ENCODE data around the gene FYN. TPM values are rescaled to one million over a fixed set of nuclear protein-coding genes. Genes with fewer than 3 reads are reported as not detected.

Gene FYN
- polyA plus RNA-seq, 1 donor (not counting 4 experiments of a cell fraction or from before 2014, with no cell fraction given) = 24.7 TPM

DNA sequence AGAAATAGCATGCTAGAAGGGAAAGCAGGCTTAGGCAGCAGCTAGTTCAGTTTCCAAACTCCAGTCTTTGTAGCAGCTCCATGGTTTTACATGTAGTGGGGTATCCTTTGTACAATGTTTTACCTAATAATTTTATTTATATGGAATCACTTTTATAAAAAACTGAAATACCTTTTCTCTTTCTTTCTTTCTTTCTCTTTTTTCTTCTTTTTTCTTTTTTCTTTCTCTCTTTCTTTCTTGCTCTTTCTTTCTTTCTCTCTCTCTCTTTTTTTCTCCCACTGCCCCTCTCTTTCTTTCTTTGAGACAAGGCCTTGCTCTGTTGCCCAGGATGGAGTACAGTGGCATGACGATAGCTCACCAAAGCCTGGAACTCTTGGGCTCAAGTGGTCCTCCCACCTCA lies 41.4 kb upstream of the FYN start:
- no peak overlapping the region for H3K4me3 ChIP-seq (ENCODE audit: control insufficient read depth in 2 of 3, extremely low read depth in 1 of 3, insufficient read depth in 2 of 3, low read depth in 1 of 3, low read length in 3 of 3)
- DNase-seq (ENCODE audit: low read depth, low spot score) (no peak), FAIRE-seq (no peak)
- no peak overlapping the region for H3K27ac ChIP-seq (ENCODE audit: control insufficient read depth, insufficient read depth, low read length)
- no peaks in the 10 kb centered on the region for H3K9me3 ChIP-seq (ENCODE audit: control insufficient read depth, low read depth, low read length)
- H3K27me3 ChIP-seq (ENCODE audit: control insufficient read depth, extremely low read depth, insufficient read depth, low read length) = no peaks in the 10 kb centered on the region
- no peak for TF ChIP-seq EZH2 (IDR thresholded peaks at IDR 0.05; ENCODE audit: low read length)
- TF ChIP-seq, protein P1, sequence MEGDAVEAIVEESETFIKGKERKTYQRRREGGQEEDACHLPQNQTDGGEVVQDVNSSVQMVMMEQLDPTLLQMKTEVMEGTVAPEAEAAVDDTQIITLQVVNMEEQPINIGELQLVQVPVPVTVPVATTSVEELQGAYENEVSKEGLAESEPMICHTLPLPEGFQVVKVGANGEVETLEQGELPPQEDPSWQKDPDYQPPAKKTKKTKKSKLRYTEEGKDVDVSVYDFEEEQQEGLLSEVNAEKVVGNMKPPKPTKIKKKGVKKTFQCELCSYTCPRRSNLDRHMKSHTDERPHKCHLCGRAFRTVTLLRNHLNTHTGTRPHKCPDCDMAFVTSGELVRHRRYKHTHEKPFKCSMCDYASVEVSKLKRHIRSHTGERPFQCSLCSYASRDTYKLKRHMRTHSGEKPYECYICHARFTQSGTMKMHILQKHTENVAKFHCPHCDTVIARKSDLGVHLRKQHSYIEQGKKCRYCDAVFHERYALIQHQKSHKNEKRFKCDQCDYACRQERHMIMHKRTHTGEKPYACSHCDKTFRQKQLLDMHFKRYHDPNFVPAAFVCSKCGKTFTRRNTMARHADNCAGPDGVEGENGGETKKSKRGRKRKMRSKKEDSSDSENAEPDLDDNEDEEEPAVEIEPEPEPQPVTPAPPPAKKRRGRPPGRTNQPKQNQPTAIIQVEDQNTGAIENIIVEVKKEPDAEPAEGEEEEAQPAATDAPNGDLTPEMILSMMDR (optimal IDR thresholded peaks at IDR 0.05 in 1 of 3, IDR thresholded peaks at IDR 0.05 in 1 of 3, conservative IDR thresholded peaks at IDR 0.05 in 1 of 3; ENCODE audit: extremely low read depth in 1 of 3, insufficient read depth in 2 of 3, low read length in 3 of 3) = no peak
- dilution Hi-C loops (cut with MboI; ENCODE audit: extremely low pct_ligation_motif_present, low sequenced_read_pairs) = no loop called here
- no peaks in the 10 kb centered on the region for H4K20me1 ChIP-seq (ENCODE audit: control insufficient read depth, extremely low read depth, insufficient read depth, low read length)
- no peaks in the 10 kb centered on the region for H3K36me3 ChIP-seq (ENCODE audit: control insufficient read depth in 2 of 2, extremely low read depth in 1 of 2, insufficient read depth in 2 of 2, low read length in 2 of 2)
- H3K4me1 ChIP-seq (ENCODE audit: control insufficient read depth, extremely low read depth, insufficient read depth, low read length) = peaks cover 12% of the 10 kb centered on the region
- H2AFZ ChIP-seq (ENCODE audit: control insufficient read depth, low read length) = no peak overlapping the region
- H3K4me2 ChIP-seq (ENCODE audit: control insufficient read depth, extremely low read depth, insufficient read depth, low read depth, low read length) = no peak overlapping the region
- no peaks in the 10 kb centered on the region for H3K79me2 ChIP-seq (ENCODE audit: control insufficient read depth, insufficient read depth, low read length)
- no peak overlapping the region for H3K9ac ChIP-seq (ENCODE audit: control insufficient read depth, extremely low read depth, insufficient read depth, low read length)
- H3K9me1 ChIP-seq (ENCODE audit: control insufficient read depth, extremely low read depth, insufficient read depth, low read length) = no peaks in the 10 kb centered on the region

GRCh38 chr6:111912904-111913303 lies 39.7 kb upstream of the FYN start:
- Histone ChIP-seq H3K79me2 (ENCODE audit: control insufficient read depth, insufficient read depth, low read length) (no peaks in the 10 kb centered on the region), H3K9ac (ENCODE audit: control insufficient read depth, extremely low read depth, insufficient read depth, low read length) (no peak overlapping the region), H3K4me1 (ENCODE audit: control insufficient read depth, extremely low read depth, insufficient read depth, low read length) (peaks cover 11% of the 10 kb centered on the region), H3K9me3 (ENCODE audit: control insufficient read depth, low read depth, low read length) (no peaks in the 10 kb centered on the region), H3K36me3 (ENCODE audit: control insufficient read depth in 2 of 2, extremely low read depth in 1 of 2, insufficient read depth in 2 of 2, low read length in 2 of 2) (no peaks in the 10 kb centered on the region), H4K20me1 (ENCODE audit: control insufficient read depth, extremely low read depth, insufficient read depth, low read length) (no peaks in the 10 kb centered on the region), H3K27ac (ENCODE audit: control insufficient read depth, insufficient read depth, low read length) (no peak overlapping the region), H3K4me3 (ENCODE audit: control insufficient read depth in 2 of 3, extremely low read depth in 1 of 3, insufficient read depth in 2 of 3, low read depth in 1 of 3, low read length in 3 of 3) (no peak overlapping the region), H3K4me2 (ENCODE audit: control insufficient read depth, extremely low read depth, insufficient read depth, low read depth, low read length) (no peak overlapping the region), H2AFZ (ENCODE audit: control insufficient read depth, low read length) (no peak overlapping the region), H3K27me3 (ENCODE audit: control insufficient read depth, extremely low read depth, insufficient read depth, low read length) (no peaks in the 10 kb centered on the region), H3K9me1 (ENCODE audit: control insufficient read depth, extremely low read depth, insufficient read depth, low read length) (no peaks in the 10 kb centered on the region)
- TF ChIP-seq EZH2 (IDR thresholded peaks at IDR 0.05; ENCODE audit: low read length) = no peak
- TF ChIP-seq, protein P1 (optimal IDR thresholded peaks at IDR 0.05 in 1 of 3, IDR thresholded peaks at IDR 0.05 in 1 of 3, conservative IDR thresholded peaks at IDR 0.05 in 1 of 3; ENCODE audit: extremely low read depth in 1 of 3, insufficient read depth in 2 of 3, low read length in 3 of 3) = no peak
- dilution Hi-C loops (cut with MboI; ENCODE audit: extremely low pct_ligation_motif_present, low sequenced_read_pairs) = no loop called here
- DNase-seq (ENCODE audit: low read depth, low spot score) = no peak
- FAIRE-seq = no peak
